HUES48 (cell line): ENCODE data around the gene RUNX3.
"Not testable (repeated sequence)": the region's sequence is repeated elsewhere in the genome, so short reads cannot be mapped to it uniquely, and the experiment has no call there.

Experiments used
- H3K27ac ChIP-seq: one replicate; pipeline ENCODE4 v1.7.0; 2013; ENCODE audit warnings: low read depth, low read length, inconsistent platforms
- H3K27me3 ChIP-seq: 2 replicates; pipeline ENCODE4 v1.6.1; 2013; ENCODE audit warnings: mild to moderate bottlenecking, low read length; ENCODE audit not compliant: control insufficient read depth, insufficient read depth
- H3K36me3 ChIP-seq: 2 replicates; pipeline ENCODE4 v1.6.1; 2013; ENCODE audit warnings: low read length; ENCODE audit not compliant: control insufficient read depth, insufficient read depth
- H3K4me1 ChIP-seq: 2 replicates; pipeline ENCODE4 v1.6.1; 2013; ENCODE audit warnings: mild to moderate bottlenecking, low read length; ENCODE audit not compliant: control insufficient read depth, insufficient read depth
- H3K4me3 ChIP-seq: 2 replicates; pipeline ENCODE4 v1.5.1; 2013; ENCODE audit warnings: mild to moderate bottlenecking, low read depth, low read length
- H3K9ac ChIP-seq: 2 replicates; pipeline ENCODE4 v1.6.1; 2013; ENCODE audit warnings: mild to moderate bottlenecking, low read depth, low read length, moderate library complexity
- H3K9me3 ChIP-seq: 2 replicates; pipeline ENCODE4 v1.6.1; 2013; ENCODE audit warnings: low read length; ENCODE audit not compliant: control insufficient read depth, insufficient read depth

RUNX3 gene

DNA sequence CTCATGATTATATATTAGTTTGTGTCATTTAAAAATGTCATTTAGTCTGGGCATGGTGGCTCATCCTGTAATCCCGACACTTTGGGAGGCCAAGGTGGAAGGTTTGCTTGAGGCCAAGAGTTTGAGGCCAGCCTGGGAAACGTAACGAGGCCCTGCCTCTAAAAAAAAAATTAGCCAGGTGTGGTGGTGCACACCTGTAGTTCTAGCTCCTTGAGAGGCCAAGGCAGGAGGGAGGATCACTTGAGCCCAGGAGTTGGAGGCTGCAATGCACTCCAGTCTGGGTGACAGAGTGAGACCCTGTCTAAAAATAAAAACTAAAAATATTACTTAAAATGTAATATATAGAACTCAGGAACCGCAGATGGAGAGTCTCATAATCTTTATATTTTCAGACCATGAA, 34.6 kb downstream of the RUNX3 start:
- Histone ChIP-seq H3K9me3 (peaks cover 20% of the 10 kb centered on the region), H3K27ac (no peak overlapping the region), H3K27me3 (no peaks in the 10 kb centered on the region), H3K36me3 (no peaks in the 10 kb centered on the region), H3K9ac (no peak overlapping the region), H3K4me3 (no peak overlapping the region), H3K4me1 (no peaks in the 10 kb centered on the region)

DNA sequence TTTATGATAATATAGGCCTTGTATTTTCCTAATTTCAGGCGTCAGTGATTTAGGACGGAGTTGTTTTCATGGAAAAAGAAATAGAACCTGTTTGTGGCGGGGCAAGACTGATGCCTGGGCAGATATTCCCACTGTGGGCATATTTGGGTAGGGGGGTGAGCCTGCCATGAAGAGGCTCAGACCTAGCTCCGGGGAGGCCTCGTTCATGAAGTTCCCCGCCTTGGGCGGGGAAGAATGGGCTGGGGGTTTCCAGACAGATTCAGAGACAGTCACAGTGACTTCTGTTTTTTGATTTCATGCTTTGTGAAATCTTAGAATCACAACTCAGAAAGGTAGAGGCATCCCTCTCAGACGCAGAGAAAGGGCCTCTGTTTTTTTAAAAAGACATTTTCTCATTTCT, 36.1 kb downstream of the RUNX3 start:
- Histone ChIP-seq H3K36me3 (no peaks in the 10 kb centered on the region), H3K9me3 (peaks cover 22% of the 10 kb centered on the region), H3K27me3 (no peaks in the 10 kb centered on the region), H3K4me1 (no peaks in the 10 kb centered on the region), H3K9ac (no peak overlapping the region), H3K4me3 (no peak overlapping the region), H3K27ac (no peak overlapping the region)

DNA sequence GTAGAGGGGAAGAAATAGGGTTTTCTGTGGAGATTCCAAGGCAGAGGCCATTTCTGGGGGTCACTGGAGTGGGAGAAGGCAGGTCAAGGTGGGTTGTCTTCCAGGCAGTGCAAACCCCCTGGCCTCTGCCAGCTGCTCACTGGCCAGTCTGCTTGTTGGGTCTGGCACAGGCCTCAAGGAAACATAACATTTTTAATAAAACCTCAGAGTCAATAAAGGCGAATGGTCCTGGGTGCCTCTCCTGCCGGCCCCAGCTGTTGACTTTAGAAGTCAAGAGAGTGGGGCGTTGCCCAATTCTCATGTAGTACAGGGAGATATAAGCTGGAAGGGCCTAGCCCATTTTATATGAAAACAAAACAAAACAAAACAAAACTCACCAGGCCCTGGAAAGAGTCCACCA, 36.6 kb downstream of the RUNX3 start:
- Histone ChIP-seq H3K4me1 (no peaks in the 10 kb centered on the region), H3K9ac (no peak overlapping the region), H3K36me3 (no peaks in the 10 kb centered on the region), H3K27me3 (no peaks in the 10 kb centered on the region), H3K27ac (no peak overlapping the region), H3K4me3 (no peak overlapping the region), H3K9me3 (peaks cover 22% of the 10 kb centered on the region)

DNA sequence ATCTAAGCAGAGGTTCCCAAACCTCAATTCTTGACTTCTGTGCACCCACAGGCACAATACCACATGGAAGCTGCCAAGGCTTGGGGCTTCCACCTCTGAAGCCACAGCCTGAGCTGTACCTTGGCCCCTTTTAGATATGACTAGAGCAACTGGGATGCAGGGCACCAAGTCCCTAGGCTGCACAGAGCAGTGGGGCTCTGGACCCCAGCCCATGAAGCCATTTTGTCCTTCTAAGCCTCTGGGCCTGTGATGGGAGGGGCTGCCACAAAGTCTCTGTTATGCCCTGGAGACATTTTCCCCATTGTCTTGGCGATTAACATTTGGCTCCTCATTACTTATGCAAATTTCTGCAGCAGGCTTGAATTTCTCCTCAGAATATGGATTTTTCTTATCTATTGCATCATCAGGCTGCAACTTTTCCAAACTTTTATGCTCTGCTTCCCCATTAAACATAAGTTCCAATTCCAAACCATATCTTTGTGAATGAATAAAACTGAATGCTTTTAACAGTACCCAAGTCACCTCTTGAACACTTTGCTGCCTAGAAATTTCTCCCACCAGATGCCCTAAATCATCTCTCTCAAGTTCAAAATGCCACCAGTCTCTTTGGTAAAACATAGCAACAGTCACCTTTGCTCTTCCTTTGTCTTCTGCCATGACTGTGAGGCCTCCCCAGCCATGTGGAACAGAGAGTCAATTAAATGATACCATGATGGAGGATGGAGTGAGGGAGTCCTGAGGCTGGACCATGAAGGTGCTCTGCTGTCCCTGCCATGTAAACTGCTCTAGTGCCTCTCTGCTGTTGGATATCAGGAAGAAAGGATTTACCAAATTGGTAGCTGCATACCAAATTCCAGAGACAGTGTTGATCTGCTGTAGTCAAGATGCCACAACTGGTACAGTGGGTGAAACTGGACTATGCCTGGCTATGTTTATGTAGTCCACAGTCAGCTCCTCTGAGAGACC, 37.6 kb downstream of the RUNX3 start:
- Histone ChIP-seq H3K27me3 (no peaks in the 10 kb centered on the region), H3K4me1 (no peaks in the 10 kb centered on the region), H3K4me3 (no peak overlapping the region), H3K9ac (no peak overlapping the region), H3K36me3 (no peaks in the 10 kb centered on the region), H3K9me3 (peaks cover 22% of the 10 kb centered on the region), H3K27ac (no peak overlapping the region)

DNA sequence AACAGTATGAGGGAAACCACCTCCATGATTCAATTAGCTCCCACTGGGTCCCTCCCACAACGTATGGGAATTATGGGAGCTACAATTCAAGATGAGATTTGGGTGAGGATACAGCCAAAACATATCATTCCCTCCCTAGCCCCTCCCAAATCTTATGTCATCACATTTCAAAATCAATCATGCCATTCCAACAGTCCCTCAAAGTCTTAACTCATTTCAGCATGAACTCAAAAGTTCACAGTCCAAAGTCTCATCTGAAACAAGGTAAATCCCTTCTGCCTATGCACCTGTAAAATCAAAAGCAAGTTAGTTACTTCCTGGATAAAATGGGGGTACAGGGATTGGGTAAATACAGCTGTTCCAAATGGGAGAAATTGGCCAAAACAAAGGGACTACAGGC, 38.7 kb downstream of the RUNX3 start:
- not testable (repeated sequence) for H3K4me3 ChIP-seq, H3K27me3 ChIP-seq, H3K9ac ChIP-seq, H3K4me1 ChIP-seq, H3K36me3 ChIP-seq, H3K27ac ChIP-seq
- H3K9me3 ChIP-seq: peaks cover 22% of the 10 kb centered on the region

DNA sequence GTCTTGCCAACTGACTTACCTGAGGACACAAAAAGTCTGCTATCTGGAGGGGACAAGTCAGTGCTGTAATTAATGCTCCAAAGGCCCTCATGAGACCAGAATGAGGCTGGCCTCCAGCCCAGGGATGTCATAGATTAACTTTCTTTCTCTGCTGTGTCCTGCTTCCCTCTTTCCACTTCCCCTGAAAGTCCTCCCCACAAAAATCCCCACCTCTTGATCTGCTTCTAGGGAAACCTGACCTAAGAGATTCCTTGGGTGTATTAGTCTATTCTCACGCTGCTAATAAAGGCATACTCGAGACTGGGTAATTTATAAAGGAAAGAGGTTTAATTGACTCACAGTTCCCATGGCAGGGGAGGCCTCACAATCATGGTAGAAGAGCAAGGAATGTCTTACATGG, 39.2 kb downstream of the RUNX3 start:
- no peaks in the 10 kb centered on the region for H3K27me3 ChIP-seq
- H3K4me1 ChIP-seq: no peaks in the 10 kb centered on the region
- no peak overlapping the region for H3K9ac ChIP-seq
- H3K36me3 ChIP-seq: no peaks in the 10 kb centered on the region
- peaks cover 22% of the 10 kb centered on the region for H3K9me3 ChIP-seq
- no peak overlapping the region for H3K27ac ChIP-seq
- H3K4me3 ChIP-seq: no peak overlapping the region

DNA sequence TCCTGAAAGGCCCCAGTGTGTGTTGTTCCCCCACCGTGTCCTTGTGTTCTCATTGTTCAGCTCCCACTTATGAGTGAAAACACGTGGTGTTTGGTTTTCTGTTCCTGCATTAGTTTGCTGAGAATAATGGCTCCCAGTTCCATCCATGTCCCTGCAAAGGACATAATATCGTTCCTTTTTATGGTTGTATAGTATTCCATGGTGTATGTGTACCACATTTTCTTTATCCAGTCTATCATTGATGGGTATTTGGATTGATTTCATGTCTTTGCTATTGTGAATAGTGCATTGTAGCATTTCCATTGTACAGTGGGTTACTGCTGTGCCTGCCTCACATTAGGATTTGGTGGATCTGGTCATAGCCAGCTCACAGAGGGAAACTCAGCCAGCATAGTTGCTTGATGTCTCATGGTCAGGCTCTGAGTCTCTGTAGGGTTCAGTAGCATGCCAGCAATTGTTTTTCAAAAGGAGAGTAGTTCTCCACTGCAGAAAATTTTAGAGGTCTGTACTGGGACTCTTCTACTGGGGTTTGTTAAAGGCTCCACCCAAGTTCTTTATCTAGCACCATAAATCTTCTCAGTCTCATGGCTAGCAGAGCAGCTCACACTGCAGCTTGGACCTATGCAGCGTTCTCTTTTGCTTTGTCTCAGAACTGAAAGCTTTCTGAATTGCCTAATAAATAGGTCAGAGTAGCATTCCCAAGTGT, 41.0 kb downstream of the RUNX3 start:
- no peaks in the 10 kb centered on the region for H3K27me3 ChIP-seq
- no peak overlapping the region for H3K4me3 ChIP-seq
- H3K36me3 ChIP-seq: no peaks in the 10 kb centered on the region
- no peak overlapping the region for H3K9ac ChIP-seq
- H3K4me1 ChIP-seq: no peaks in the 10 kb centered on the region
- peaks cover 22% of the 10 kb centered on the region for H3K9me3 ChIP-seq
- no peak overlapping the region for H3K27ac ChIP-seq

DNA sequence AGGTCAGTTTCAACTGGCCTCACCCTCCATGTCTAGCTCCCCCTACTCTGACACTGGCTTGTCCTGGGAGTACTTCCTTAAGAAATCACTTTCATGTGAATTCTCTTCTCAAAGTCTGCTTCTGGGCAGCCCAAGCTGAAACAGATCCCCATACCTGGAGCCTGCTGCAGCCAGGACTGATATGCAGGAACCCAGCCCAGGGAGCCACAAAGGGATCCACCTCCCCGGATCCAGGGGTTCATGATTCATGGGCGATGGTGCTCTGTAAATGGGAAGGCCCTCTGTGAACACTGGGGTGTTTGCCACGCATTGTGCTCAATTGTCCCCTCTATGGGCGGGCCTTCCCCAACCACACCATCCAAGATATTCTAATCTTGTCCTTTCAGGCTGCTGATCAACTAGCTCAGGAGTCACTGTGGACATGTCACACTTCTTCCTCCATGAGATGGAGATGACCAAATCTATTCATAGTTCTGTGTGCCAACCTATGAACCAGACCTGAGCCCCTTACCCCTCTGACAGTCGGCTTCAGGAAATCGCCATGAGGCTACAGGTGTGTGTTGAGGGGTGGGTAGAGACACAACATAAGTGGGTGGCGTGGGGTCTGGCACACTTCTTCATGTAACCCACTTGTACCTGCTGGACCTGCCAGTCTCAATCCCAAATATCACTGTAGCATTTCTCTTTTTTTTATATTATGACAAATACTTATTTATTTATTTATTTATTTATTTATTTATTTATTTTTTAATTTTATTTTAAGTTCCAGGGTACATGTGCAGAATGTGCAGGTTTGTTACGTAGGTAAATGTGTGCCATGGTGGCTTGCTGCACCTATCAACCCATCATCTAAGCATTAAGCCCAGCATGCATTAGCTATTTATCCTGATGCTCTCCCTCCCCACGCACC, 41.8 kb downstream of the RUNX3 start:
- Histone ChIP-seq H3K4me3 (no peak overlapping the region), H3K9me3 (peaks cover 23% of the 10 kb centered on the region), H3K27ac (no peak overlapping the region), H3K36me3 (no peaks in the 10 kb centered on the region), H3K4me1 (no peaks in the 10 kb centered on the region), H3K9ac (no peak overlapping the region), H3K27me3 (no peaks in the 10 kb centered on the region)

DNA sequence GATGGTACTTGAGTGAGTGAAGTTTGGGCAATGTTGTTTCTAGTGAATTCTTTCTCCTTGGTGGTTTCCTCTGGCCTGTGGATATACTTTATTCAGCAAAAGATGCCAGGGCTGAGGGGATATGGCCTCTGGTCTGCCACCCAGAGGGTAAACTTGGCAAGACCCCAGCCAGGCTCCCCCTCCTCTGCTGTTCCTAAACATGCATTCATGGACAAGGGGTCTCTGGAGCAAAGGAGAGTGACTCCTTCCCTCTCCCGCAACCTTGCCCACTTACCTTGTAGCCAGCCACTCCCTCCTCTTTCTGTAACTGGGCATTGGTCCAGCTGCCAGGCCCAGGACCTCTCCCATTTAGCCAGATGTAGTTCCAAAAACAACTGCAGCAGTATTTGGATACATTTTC, 43.8 kb downstream of the RUNX3 start:
- no peaks in the 10 kb centered on the region for H3K27me3 ChIP-seq
- H3K9ac ChIP-seq: no peak overlapping the region
- peaks cover 11% of the 10 kb centered on the region for H3K9me3 ChIP-seq
- no peaks in the 10 kb centered on the region for H3K4me1 ChIP-seq
- no peak overlapping the region for H3K27ac ChIP-seq
- no peaks in the 10 kb centered on the region for H3K36me3 ChIP-seq
- no peak overlapping the region for H3K4me3 ChIP-seq

DNA sequence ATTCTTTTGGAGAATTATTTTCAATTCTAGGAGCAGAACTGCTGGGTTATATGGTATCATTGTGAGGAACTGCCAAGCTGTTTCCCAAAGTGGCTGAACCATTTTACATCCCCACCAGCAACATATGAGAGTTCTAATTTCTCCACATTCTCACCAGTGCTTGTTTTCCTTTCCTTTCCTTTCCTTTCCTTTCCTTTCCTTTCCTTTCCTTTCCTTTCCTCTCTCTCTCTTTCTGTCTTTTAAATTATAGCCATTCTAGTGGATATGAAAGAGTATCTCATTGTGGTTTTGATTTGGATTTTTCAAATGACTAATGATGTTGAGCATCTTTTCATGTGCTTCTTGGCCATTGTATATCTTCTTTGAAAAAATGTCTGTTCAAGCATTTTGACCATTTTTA, 45.3 kb downstream of the RUNX3 start:
- Histone ChIP-seq H3K4me1 (no peaks in the 10 kb centered on the region), H3K27ac (no peak overlapping the region), H3K27me3 (no peaks in the 10 kb centered on the region), H3K36me3 (no peaks in the 10 kb centered on the region), H3K9ac (no peak overlapping the region), H3K9me3 (0 out of 2 replicates have a peak, but pooled peaks cover 3% of the 10 kb centered on the region), H3K4me3 (no peak overlapping the region)
